AG04449 (cell line): ENCODE results near the gene GPN1.

Experiments used
- CTCF ChIA-PET: fragments of 350-600 bp; formaldehyde crosslinking; extraction: SDS; loops from one replicate; lab custom pipeline; 2021; ENCODE audit warnings: antibody characterized with exemption; lab: Yijun Ruan, JAX
- POLR2A ChIA-PET: fragments of 400-600, 350-600 bp; formaldehyde crosslinking; extraction: SDS; loops from one replicate; lab custom pipeline; 2020; ENCODE audit warnings: antibody characterized with exemption, inconsistent platforms; lab: Yijun Ruan, JAX
- DNase-seq: peaks from one replicate; pipeline ENCODE4 v3.0.0-alpha.2; 2010; ENCODE audit warnings: low read depth, low spot score
- H3K4me3 ChIP-seq: 2 replicates; pipeline ENCODE4 v1.5.1; 2011; ENCODE audit warnings: low read depth, mild to moderate bottlenecking, control low read depth, low read length
- CTCF ChIP-seq: IDR thresholded peaks from one replicate; pipeline ENCODE4 v1.5.1; 2011; ENCODE audit warnings: mild to moderate bottlenecking, moderate library complexity, low read length, control low read depth, inconsistent platforms; ENCODE audit not compliant: insufficient read depth; ENCODE audit errors: missing control alignments

Gene GPN1

GRCh38 chr2:27663285-27664153, 34.7 kb downstream of the GPN1 start, which contains the start of the genes SLC4A1AP and SUPT7L:
Gene SLC4A1AP (plus strand): TSS chr2:27663889. CDS start chr2:27663915, 26 bp downstream.
Gene SUPT7L (minus strand): TSS chr2:27663614. CDS start chr2:27662192, 1,422 bp downstream.
- DNase-seq, result no peak
- TF ChIP-seq CTCF, result no peak
- peak within 1 kb of the TSS; percentile 97 for H3K4me3 ChIP-seq
- POLR2A ChIA-PET, result interaction anchor here (0.8 to 1.3 kb wide), 6 partner anchors 9 to 294 kb away, joined by 3 to 7 read pairs (median 4); partner anchors contain the start of genes CCDC121, EIF2B4, GPN1 and ZNF513
- CTCF ChIA-PET, result interaction anchor here (0.7 to 7.1 kb wide), 5 partner anchors 13 to 254 kb away, joined by 3 to 74 read pairs (median 4); partner anchors contain the start of gene PPM1G

DNA sequence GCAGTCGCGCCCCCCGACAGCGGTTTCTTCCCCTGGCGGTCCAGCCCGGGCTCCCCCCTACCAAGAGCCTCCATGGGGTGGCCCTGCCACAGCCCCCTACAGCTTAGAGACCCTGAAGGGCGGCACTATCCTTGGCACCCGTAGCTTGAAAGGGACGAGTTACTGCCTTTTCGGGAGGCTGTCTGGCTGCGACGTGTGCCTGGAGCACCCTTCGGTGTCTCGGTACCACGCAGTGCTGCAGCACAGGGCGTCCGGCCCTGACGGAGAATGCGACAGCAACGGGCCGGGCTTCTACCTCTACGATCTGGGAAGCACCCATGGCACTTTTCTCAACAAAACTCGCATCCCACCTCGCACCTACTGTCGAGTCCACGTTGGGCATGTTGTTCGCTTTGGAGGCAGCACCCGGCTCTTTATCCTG, 35.3 kb downstream of the GPN1 start:
- no peak for DNase-seq
- ChIA-PET POLR2A (interaction anchor here (1.3 kb wide), 2 partner anchors 18 to 295 kb away, joined by 3 to 7 read pairs; partner anchors contain the start of gene EIF2B4), CTCF (interaction anchor here (0.7 to 7.1 kb wide), 5 partner anchors 13 to 254 kb away, joined by 3 to 74 read pairs (median 4); partner anchors contain the start of gene PPM1G)
- no peak for TF ChIP-seq CTCF
- peak overlapping the region; percentile 97 for H3K4me3 ChIP-seq

DNA sequence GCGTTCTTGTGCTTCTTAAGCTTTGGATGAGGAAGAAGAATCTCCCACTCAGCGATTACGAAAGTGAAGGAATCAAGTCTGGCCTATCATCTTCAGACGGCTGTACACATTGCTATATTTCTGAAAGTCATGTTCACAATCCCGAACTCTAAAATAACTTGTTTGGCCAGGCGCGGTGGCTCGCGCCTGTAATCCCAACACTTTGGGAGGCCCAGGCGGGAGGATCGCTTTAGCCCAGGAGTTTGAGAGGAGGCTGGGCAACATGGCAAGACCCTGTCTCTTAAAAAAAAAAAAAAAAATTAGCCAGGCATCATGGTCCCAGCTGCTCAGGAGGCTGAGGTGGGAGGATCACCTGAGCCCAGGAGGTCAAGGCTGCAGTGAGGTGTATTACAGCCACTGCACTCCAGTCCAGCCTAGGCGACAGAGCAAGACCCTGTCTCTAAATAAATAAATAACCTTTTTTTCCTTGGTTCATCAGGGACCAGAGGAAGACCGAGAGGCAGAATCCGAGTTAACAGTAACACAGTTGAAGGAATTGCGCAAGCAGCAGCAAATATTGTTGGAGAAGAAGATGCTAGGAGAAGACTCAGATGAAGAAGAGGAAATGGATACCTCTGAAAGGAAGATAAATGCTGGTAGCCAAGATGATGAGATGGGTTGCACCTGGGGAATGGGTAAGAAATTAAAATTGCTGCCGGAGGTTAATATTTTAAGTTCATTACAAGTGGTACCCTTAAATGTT, 35.9 kb downstream of the GPN1 start:
- no peak for TF ChIP-seq CTCF
- ChIA-PET CTCF (interaction anchor here (1.5 to 7.1 kb wide), 2 partner anchors 19 to 39 kb away, joined by 3 to 74 read pairs; no protein-coding TSS in a partner anchor), POLR2A (interaction anchor here (1.2 kb wide), 1 partner anchor 235 kb away, joined by 3 read pairs; no protein-coding TSS in a partner anchor)
- peak overlapping the region; percentile 97 for H3K4me3 ChIP-seq
- DNase-seq, result no peak

- POLR2A ChIA-PET, result interaction anchor here (0.7 kb wide), 1 partner anchor 14 kb away, joined by 4 read pairs; no protein-coding TSS in a partner anchor
- DNase-seq, result no peak
- TF ChIP-seq CTCF, result no peak
- H3K4me3 ChIP-seq, result no peak overlapping the region
- CTCF ChIA-PET, result interaction anchor here (7.1 kb wide), 1 partner anchor 16 kb away, joined by 74 read pairs; no protein-coding TSS in a partner anchor
Measured at GRCh38 chr2:27667446-27667845, 38.6 kb downstream of the GPN1 start.

DNA sequence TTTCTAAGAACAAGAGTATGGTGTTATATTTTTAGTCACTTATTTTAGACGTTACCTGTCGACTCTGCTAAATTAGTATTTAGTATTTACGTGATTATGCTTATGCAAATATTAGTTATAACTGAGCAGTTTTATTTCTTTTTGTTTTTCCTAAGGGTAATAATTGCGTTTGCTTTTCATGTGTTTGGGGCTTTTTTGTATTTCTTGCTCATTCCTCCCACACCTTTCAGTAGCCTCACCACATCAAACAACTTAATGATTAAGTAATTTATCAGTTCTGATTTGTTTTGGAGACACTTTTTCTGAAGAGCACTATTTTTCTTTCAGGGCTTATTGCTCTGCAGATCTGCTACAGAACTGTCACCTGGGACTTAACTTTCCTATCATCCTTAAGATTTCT, 42.4 kb downstream of the GPN1 start:
- CTCF ChIA-PET, result interaction anchor here (4.3 kb wide), 1 partner anchor 11 kb away, joined by 40 read pairs; no protein-coding TSS in a partner anchor
- no peak overlapping the region for H3K4me3 ChIP-seq
- POLR2A ChIA-PET, result no interaction called here
- TF ChIP-seq CTCF, result no peak
- DNase-seq, result no peak
